ENCODE data around the gene ALDH1L2.

ALDH1L2 gene

DNA sequence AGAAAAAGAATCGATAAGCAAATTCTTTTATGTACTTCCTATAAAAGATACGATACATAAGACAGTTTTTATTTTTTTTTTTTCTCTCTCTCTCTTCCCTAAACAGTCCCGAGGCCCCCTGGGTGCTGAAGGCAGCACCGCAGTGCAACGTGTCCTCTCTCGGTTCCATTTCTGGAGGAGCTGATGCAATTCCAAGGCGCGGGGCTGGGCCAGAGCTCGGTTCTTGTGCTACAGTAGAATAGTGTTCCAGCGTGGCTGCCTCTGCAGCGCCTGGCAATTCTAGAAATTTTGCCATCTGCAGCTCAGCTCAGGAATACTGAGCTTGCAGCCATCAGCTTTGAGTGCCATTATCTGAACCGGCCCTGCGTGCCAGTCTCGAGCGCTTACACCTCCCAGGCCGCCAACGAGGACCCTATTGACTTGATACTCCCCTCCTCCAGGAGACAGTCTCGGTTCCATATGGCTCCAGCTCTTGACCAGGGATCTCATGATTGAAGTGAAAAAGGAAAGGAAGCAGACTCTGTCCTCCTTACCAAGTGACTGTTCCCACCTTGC is 630 bp downstream of the ALDH1L2 start:
- peak; percentile 58 for DNase-seq (ENCODE audit: low read depth)

GRCh38 chr12:105083031-105083430 is 1.2 kb downstream of the ALDH1L2 start:
- no peak for DNase-seq (ENCODE audit: low read depth)

DNA sequence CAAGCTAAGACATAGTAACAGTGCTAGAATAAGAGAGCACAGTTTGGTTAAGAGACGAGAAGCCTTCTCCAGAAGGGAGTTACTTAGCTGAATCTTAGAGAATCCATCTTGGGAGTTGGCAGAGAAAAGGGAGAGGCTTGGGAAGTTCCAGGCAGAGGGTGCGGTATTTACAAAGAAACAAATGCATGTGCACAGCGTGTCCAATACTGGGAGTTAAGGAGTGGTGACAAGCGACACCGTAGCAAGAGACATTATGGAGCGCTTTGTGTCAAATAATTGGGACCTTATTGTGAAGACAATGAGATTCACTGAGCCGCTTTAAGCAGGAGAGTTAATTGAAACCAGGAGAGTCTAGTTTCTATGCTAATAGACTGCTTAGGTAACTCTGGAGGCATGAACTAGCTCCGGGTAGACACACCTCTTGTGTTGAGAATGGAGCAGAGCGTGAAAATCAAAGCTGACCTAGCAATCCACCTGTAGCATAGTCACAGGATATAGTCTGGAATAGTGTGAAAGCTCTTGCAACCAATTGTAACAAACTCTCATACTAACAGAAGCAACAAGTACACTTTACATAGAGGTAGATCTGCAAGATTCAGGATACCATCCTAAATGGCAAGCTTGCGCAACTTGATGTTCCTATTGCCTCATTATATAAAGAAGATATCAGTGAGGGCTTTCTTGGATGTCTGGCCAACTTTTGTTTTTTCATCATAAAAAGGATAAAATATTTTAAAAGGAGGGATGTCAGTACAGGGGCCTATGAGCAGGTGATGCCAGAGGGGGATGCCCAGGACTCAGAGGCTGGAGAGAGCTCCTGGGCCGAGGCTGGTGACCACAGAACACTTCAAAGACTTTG is 5.3 kb downstream of the ALDH1L2 start:
- DNase-seq (ENCODE audit: low read depth), result no peak

GRCh38 chr12:105077435-105077834 is 6.8 kb downstream of the ALDH1L2 start:
- DNase-seq (ENCODE audit: low read depth), result no peak

DNA sequence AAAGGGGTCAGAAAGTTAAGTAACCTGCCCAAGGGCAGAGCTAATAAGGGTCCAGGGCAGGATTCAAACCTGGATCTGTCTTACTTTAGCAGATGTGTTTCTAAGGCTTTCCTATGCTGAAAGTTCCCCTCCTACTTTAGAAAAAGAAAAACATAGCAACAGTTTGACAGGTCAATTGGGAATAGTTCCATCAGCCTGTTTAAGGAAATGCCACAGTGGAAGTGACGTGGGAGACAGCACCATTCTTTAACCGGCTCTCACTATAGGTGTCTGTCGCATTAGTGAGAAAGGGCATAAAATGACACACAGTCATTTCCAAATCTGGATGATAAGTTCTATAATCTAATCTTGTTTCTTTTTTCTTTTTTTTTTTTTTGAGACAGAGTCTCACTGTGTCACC is 7.3 kb downstream of the ALDH1L2 start:
- DNase-seq (ENCODE audit: low read depth), result no peak

- no peak for DNase-seq (ENCODE audit: low read depth)
Measured at GRCh38 chr12:105076098-105076497, 8.2 kb downstream of the ALDH1L2 start.

GRCh38 chr12:105072888-105073488 is 11.3 kb downstream of the ALDH1L2 start:
- DNase-seq (ENCODE audit: low read depth), result no peak

GRCh38 chr12:105071981-105072380 is 12.3 kb downstream of the ALDH1L2 start:
- no peak for DNase-seq (ENCODE audit: low read depth)

GRCh38 chr12:105069936-105070702 is 14.1 kb downstream of the ALDH1L2 start:
- no peak for DNase-seq (ENCODE audit: low read depth)

DNA sequence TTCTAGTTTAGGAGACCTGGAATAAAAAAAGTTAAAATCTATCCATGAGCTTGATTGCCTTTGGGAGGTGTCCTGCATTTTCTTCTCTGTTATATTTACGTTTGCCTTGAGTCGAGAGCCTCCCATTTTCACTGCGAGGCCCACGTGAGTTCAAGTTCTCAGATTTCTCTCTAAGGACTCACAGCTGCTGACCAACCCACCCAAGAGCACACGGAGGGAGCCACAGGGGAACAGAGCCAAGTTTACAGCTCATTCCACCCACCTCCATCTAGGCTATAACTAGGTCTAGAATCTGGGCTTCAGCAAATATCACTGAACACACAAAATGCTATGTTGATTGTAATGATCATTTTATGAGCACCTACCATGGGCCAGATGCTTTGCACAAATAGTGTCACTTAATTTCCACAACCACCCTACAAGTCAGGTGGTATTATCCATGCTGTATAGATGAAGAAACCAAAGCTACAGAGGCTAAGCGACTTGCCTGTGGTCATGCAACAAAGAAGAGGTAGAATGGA is 16.7 kb downstream of the ALDH1L2 start:
- DNase-seq (ENCODE audit: low read depth), result no peak

- DNase-seq (ENCODE audit: low read depth), result no peak
Measured at GRCh38 chr12:105064564-105065178, 19.6 kb downstream of the ALDH1L2 start.

DNA sequence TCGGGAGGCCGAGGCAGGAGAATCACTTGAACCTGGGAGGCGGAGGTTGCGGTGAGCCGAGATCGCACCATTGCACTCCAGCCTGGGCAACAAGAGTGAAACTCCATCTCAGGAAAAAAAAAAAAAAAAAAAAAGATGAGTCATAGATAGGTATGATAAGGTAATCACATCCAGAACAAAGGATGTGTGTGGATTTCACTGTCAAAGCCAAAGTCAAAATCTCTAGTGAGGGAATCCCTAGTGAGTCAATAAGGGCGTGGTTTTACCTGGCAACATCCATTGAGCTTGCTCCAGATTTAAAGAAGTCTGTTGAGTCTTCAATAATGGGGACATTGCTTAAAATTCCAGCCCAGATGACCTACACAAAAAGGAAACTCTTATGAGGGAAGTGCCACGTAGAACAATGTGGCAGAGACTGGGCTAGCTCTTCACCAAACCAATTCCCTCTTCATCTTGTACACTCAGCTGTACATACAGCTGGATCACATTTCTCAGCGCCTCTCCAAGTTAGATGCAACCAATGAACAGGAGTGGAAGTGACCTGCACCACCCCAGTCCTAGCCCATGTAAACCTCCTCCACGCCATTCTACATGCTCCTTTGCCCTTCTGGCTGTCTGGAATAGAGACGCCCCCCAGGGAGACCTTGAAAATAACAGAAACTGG is 23.4 kb downstream of the ALDH1L2 start:
- DNase-seq (ENCODE audit: low read depth), result no peak

GRCh38 chr12:105057174-105057573 is 27.1 kb downstream of the ALDH1L2 start:
- DNase-seq (ENCODE audit: low read depth), result no peak

- DNase-seq (ENCODE audit: low read depth), result peak; percentile 82
Measured at GRCh38 chr12:105053116-105053572, 31.1 kb downstream of the ALDH1L2 start.

DNA sequence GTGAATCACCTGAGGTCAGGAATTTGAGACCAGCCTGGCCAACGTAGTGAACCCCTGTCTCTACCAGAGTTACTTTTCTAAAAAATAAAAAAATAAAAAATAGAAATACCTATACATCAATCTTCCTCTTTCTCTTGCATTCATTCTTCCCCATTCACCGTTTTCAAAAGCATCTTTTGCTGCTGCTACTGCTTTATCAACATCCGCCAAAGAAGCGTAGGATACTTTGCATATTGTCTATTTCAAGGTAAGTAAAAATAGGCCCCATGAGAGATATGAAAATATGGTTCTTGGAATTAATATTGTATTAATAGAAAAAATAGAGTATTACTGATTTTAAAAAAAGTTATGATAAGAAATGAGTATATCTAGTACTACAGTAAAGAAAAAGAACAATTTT is 32.3 kb downstream of the ALDH1L2 start:
- DNase-seq (ENCODE audit: low read depth), result no peak

- no peak for DNase-seq (ENCODE audit: low read depth)
Measured at GRCh38 chr12:105048315-105048714, 35.9 kb downstream of the ALDH1L2 start.

- no peak for DNase-seq (ENCODE audit: low read depth)
Measured at GRCh38 chr12:105047308-105047707, 37.0 kb downstream of the ALDH1L2 start.

- DNase-seq (ENCODE audit: low read depth), result no peak
Measured at GRCh38 chr12:105041186-105041585, 43.1 kb downstream of the ALDH1L2 start.

- no peak for DNase-seq (ENCODE audit: low read depth)
Measured at GRCh38 chr12:105040476-105040875, 43.8 kb downstream of the ALDH1L2 start.

DNA sequence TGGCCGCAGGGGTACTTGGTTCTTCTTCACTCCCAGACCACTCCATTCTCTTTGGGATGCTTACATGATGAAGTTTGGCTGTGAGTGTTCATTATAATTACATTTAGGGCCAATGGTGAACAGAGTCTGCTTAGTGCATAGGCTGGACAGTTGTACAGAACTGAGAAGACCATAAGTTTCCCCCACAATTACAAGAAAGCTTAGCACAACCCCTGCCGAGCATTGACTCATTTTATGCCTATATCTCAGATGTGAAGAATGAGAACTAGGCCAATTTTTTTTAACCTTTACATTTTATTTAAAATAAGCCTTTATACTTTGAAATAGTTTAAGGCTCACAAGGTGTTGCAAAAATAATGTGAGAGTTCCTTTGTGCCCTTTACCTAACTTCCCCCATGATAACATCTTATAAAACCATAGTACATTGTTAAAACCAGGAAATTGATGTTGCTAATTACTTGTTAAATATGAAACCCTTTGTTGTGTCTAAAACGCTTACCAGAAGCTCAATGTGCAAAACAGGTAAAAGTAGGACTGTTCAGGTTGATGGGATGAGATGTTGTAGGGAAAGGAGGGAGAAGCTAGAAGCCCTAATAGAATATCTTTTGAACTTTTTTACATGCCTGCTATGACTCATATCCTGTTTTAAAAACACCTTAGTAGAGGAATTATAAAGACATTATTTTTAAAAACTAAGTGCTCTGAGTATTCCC is 47.2 kb downstream of the ALDH1L2 start:
- DNase-seq (ENCODE audit: low read depth), result no peak

DNA sequence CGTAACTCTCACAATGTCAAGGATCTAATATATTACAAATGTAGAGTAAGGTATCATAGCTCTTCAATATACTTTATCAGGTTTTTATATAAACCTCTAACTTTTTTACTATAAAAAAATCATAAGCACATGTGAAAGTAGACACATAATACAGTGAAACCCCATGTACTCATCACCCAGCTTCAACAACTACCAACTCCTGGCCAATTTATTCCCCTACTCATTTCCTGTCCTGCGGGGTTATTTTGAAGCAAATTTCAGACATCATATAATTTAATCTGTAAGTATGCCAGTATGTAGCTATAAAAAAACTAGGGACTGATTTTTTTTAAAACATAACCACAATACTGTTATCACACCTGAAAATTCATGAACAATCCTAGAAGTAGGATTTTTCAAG is 50.4 kb downstream of the ALDH1L2 start:
- no peak for DNase-seq (ENCODE audit: low read depth)
